Ishikawa (cell line): ENCODE data around the gene ARHGAP33.

Experiments used
- CREB1 ChIP-seq: IDR thresholded peaks from 2 replicates; pipeline ENCODE4 v1.6.1; 2012; ENCODE audit warnings: low read depth
- EP300 ChIP-seq: IDR thresholded peaks from 2 replicates; pipeline ENCODE4 v1.6.1; 2012; ENCODE audit warnings: borderline replicate concordance
- NFIC ChIP-seq: IDR thresholded peaks from 2 replicates; pipeline ENCODE4 v1.6.1; 2012
- RAD21 ChIP-seq: IDR thresholded peaks from 2 replicates; pipeline ENCODE4 v1.6.1; 2012; ENCODE audit warnings: low read depth
- TAF1 ChIP-seq: IDR thresholded peaks from 2 replicates; pipeline ENCODE4 v1.6.1; 2012; ENCODE audit warnings: low read depth, mild to moderate bottlenecking

DNA sequence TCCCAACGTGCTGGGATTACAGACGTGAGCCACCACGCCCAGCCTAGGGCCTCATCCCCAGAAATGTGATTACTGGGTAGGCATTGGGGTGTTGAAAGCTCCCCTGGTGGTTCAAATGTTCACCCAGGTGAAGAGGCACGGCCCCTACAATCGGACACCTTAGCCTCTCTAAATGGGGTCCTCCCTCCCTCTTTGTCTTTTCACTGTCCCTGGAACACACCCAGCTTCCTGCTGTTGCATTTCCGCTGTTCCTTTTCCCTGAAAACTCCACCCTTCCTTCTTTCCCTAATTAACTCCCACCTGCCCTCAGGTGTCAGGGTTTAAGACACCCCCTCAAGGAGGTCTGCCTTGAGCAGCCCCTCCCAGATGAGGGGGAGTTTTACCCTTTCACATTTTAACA is 40.9 kb downstream of the ARHGAP33 start:
- TF ChIP-seq TAF1 (no peak), RAD21 (no peak), CREB1 (no peak), NFIC (no peak), EP300 (no peak)
